Transverse colon (tissue), 4 donors: Measurements from ENCODE around the gene MOB3B.

Experiments used
- CTCF ChIP-seq, 5 experiments: fragments of 200-600 bp in 3 of 5; fragments of 450-650 bp in 2 of 5; sonication (generic) in 3 of 5; IDR thresholded peaks; 1 replicate in 2 of 5; 2 replicates in 3 of 5; pipeline ENCODE4 v1.5.1; 2016 to 2017; ENCODE audit warnings: antibody characterized with exemption in 5 of 5, inconsistent platforms in 3 of 5, mild to moderate bottlenecking in 2 of 5, moderate library complexity in 1 of 5
- POLR2A ChIP-seq: fragments of 450-650 bp; IDR thresholded peaks from one replicate; pipeline ENCODE4 v1.6.1; 2016; ENCODE audit warnings: antibody characterized with exemption, mild to moderate bottlenecking, moderate library complexity
- POLR2AphosphoS5 ChIP-seq, 3 donors: sonication (generic); formaldehyde crosslinking; IDR thresholded peaks; one replicate each; pipeline ENCODE4 v1.6.1; 2016; ENCODE audit warnings: antibody characterized with exemption in 3 of 3

- TF ChIP-seq CTCF (IDR thresholded peaks at IDR 0.05) = no peak
- TF ChIP-seq POLR2AphosphoS5 (IDR thresholded peaks at IDR 0.05) = no peak
- no peak for TF ChIP-seq POLR2A
These were observed 107.3 kb downstream of the MOB3B start for GRCh38 chr9:27422279-27422834.
